ENCODE results near the gene AURKB. TPM values are rescaled to one million over a fixed set of nuclear protein-coding genes. Genes with fewer than 3 reads are reported as not detected.

The AURKB gene
- total and polyA plus RNA-seq, 2 of the 13 experiments (the other 11 are each of a cell fraction or from before 2014, with no cell fraction given): 29.5 to 75.3 TPM

DNA sequence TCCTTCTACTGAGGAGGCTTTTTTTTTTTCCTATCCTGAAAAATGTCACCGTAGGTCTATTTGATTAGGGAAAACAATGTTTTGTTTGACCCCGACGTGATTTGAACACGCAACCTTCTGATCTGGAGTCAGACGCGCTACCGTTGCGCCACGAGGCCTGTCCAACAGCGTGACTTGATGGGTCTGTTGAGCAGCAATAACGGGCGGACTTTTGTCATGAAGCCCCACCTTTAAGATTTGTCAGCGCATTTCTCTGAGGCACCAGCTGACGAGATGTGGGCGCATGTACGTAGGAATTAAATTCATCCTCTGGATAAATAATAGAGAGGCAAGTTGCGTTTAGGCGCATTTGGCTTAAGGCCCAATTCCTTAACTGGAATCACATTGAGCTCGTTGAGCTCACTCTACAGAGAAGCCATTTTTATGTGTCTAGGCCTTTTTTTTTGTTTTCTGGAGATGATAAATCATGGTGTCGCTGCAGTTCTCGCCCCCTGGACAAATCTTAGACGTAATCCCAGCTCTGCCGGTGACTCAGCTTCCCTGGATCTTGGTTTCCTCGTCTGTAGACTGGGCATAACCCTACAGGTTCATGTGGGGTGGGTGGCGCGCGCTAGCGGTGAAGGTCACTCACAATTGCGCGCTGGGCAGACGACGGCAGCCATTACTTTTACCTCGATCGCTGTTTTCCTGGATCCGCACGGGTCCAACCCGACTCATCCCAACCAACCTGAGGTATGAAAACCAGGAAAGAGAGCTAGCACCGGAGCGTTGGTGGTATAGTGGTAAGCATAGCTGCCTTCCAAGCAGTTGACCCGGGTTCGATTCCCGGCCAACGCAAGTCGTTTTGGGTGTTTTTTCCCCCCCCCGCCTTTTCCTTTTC is 10.6 kb upstream of the AURKB start (continued):
- TF ChIP-seq, protein P1, sequence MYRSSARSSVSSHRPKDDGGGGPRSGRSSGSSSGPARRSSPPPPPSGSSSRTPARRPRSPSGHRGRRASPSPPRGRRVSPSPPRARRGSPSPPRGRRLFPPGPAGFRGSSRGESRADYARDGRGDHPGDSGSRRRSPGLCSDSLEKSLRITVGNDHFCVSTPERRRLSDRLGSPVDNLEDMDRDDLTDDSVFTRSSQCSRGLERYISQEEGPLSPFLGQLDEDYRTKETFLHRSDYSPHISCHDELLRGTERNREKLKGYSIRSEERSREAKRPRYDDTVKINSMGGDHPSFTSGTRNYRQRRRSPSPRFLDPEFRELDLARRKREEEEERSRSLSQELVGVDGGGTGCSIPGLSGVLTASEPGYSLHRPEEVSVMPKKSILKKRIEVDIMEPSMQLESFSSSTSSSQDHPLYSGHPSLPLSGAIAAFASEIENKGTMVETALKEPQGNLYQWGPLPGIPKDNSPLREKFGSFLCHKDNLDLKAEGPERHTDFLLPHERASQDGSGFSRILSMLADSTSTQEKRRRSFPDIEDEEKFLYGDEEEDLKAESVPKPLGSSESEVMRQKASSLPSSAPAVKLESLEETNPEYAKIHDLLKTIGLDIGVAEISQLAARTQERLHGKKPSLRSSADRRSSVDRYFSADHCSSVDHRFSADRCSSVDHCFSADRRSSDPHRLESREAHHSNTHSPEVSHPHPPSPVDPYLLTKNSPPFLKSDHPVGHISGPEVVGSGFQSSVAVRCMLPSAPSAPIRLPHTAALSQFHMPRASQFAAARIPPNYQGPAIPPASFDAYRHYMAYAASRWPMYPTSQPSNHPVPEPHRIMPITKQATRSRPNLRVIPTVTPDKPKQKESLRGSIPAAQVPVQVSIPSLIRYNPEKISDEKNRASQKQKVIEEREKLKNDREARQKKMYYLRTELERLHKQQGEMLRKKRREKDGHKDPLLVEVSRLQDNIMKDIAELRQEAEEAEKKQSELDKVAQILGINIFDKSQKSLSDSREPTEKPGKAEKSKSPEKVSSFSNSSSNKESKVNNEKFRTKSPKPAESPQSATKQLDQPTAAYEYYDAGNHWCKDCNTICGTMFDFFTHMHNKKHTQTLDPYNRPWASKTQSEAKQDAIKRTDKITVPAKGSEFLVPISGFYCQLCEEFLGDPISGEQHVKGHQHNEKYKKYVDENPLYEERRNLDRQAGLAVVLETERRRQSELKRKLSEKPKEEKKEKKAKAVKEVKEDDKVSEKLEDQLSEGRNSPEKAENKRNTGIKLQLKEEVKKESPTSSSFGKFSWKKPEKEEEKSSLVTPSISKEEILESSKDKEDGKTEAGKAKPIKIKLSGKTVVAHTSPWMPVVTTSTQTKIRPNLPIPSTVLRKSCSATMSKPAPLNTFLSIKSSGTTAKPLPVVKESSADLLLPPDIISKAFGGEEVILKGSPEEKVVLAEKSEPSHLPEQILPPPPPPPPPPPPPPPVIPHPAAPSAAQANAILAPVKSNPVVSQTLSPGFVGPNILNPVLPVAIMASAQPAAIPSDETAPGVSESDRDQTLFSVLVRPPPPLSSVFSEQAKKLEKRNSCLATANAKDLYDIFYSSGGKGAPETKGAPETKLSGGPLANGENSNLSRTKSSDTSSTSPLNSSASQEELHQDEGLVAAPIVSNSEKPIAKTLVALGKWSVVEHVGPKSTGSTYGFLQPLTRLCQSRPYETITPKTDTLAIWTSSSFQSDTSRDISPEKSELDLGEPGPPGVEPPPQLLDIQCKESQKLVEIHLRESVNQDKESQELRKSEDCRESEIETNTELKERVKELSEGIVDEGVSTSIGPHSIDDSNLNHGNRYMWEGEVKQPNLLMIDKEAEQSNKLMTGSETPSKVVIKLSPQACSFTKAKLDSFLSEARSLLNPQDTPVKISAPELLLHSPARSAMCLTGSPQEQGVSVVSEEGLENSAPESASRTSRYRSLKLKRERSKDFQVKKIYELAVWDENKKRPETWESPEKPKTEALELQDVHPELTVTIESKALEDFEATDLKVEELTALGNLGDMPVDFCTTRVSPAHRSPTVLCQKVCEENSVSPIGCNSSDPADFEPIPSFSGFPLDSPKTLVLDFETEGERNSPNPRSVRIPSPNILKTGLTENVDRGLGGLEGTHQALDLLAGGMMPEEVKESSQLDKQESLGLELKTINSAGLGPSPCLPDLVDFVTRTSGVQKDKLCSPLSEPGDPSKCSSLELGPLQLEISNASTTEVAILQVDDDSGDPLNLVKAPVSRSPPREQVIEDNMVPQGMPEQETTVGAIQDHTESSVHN (CRISPR knock-in tag; IDR thresholded peaks at IDR 0.05): no peak
- no peak for TF ChIP-seq CCAR2 (optimal IDR thresholded peaks at IDR 0.05; ENCODE audit: low read depth, low read length)
- TF ChIP-seq ZNF773 (CRISPR knock-in tag; IDR thresholded peaks at IDR 0.05; ENCODE audit: borderline replicate concordance): no peak
- TF ChIP-seq, protein P2, sequence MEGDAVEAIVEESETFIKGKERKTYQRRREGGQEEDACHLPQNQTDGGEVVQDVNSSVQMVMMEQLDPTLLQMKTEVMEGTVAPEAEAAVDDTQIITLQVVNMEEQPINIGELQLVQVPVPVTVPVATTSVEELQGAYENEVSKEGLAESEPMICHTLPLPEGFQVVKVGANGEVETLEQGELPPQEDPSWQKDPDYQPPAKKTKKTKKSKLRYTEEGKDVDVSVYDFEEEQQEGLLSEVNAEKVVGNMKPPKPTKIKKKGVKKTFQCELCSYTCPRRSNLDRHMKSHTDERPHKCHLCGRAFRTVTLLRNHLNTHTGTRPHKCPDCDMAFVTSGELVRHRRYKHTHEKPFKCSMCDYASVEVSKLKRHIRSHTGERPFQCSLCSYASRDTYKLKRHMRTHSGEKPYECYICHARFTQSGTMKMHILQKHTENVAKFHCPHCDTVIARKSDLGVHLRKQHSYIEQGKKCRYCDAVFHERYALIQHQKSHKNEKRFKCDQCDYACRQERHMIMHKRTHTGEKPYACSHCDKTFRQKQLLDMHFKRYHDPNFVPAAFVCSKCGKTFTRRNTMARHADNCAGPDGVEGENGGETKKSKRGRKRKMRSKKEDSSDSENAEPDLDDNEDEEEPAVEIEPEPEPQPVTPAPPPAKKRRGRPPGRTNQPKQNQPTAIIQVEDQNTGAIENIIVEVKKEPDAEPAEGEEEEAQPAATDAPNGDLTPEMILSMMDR (CRISPR knock-in tag; IDR thresholded peaks at IDR 0.05): peak; percentile 39
- no peak for TF ChIP-seq SETDB1 (CRISPR knock-in tag; IDR thresholded peaks at IDR 0.05; ENCODE audit: borderline replicate concordance)
- TF ChIP-seq RBM22 (optimal IDR thresholded peaks at IDR 0.05; ENCODE audit: low read length): peak; percentile 98
- no peak for TF ChIP-seq ZNF253 (CRISPR knock-in tag; IDR thresholded peaks at IDR 0.05; ENCODE audit: borderline replicate concordance)
- no peak for TF ChIP-seq STAT5B (CRISPR knock-in tag; IDR thresholded peaks at IDR 0.05)
- TF ChIP-seq TGIF2 (CRISPR knock-in tag; IDR thresholded peaks at IDR 0.05): peak; percentile 71
- TF ChIP-seq, protein P3, sequence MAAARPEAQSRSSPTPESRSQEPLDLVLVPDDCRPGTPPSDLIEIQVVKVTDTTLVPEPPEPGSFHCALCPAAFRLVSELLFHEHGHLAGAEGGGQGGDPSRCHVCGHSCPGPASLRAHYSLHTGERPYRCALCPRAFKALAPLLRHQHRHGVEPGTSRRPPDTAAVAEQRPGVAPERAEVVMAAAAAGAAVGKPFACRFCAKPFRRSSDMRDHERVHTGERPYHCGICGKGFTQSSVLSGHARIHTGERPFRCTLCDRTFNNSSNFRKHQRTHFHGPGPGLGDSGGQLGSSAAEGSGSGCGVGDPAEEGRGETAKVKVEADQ (CRISPR knock-in tag; IDR thresholded peaks at IDR 0.05; ENCODE audit: borderline replicate concordance): 0 out of 2 replicates have a peak, but pooled peaks have one; percentile 52
- TF ChIP-seq, protein P4, sequence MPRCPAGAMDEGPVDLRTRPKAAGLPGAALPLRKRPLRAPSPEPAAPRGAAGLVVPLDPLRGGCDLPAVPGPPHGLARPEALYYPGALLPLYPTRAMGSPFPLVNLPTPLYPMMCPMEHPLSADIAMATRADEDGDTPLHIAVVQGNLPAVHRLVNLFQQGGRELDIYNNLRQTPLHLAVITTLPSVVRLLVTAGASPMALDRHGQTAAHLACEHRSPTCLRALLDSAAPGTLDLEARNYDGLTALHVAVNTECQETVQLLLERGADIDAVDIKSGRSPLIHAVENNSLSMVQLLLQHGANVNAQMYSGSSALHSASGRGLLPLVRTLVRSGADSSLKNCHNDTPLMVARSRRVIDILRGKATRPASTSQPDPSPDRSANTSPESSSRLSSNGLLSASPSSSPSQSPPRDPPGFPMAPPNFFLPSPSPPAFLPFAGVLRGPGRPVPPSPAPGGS (CRISPR knock-in tag; IDR thresholded peaks at IDR 0.05): no peak
- 0 out of 2 replicates have a peak, but pooled peaks have one; percentile 16 for TF ChIP-seq CHD4 (IDR thresholded peaks at IDR 0.05; ENCODE audit: borderline replicate concordance, low read length)
- TF ChIP-seq RFXAP (CRISPR knock-in tag; IDR thresholded peaks at IDR 0.05; ENCODE audit: borderline replicate concordance): peak; percentile 27; the same call in 1 of the 2 replicates
- TF ChIP-seq MEIS1 (CRISPR knock-in tag; IDR thresholded peaks at IDR 0.05; ENCODE audit: borderline replicate concordance): no peak
- no peak for TF ChIP-seq ZNF10 (CRISPR knock-in tag; IDR thresholded peaks at IDR 0.05; ENCODE audit: borderline replicate concordance, low read depth)

Measured in HepG2 (cell line).